HepG2 (cell line): ENCODE results near the gene PTGR1. TPM values are rescaled to one million over a fixed set of nuclear protein-coding genes. Genes with fewer than 3 reads are reported as not detected.

ENCODE experiments used
- FOXA1 ChIP-seq, 2 experiments: fragments of 450-650 bp in 1 of 2; sonication (generic) in 1 of 2; formaldehyde crosslinking in 1 of 2; IDR thresholded peaks; 2 replicates each; pipeline versions ENCODE4 v1.4.0 to v1.6.1; 2016 to 2020; ENCODE audit warnings: missing genetic modification reagents in 1 of 2
- GMEB1 ChIP-seq: sonication (generic); formaldehyde crosslinking; IDR thresholded peaks from 2 replicates; pipeline ENCODE4 v1.5.1; 2020; ENCODE audit warnings: missing genetic modification reagents, mild to moderate bottlenecking, borderline replicate concordance
- HNF4G ChIP-seq, 2 experiments: sonication (generic) in 1 of 2; formaldehyde crosslinking in 1 of 2; IDR thresholded peaks; 2 replicates each; pipeline versions ENCODE4 v1.4.0 to v1.6.1; 2011 to 2020; ENCODE audit warnings: borderline replicate concordance in 2 of 2, low read depth in 2 of 2, mild to moderate bottlenecking in 2 of 2, low read length in 1 of 2, missing genetic modification reagents in 1 of 2, moderate library complexity in 1 of 2
- HOXD1 ChIP-seq: sonication (generic); formaldehyde crosslinking; IDR thresholded peaks from 2 replicates; pipeline ENCODE4 v1.5.0; 2020; ENCODE audit warnings: missing genetic modification reagents
- KAT2B ChIP-seq: fragments of 150-350 bp; IDR thresholded peaks from 2 replicates; pipeline ENCODE4 v1.6.1; 2014; ENCODE audit warnings: low read depth, low read length, borderline replicate concordance
- PITX1 ChIP-seq: sonication (generic); formaldehyde crosslinking; IDR thresholded peaks from 2 replicates; pipeline ENCODE4 v1.5.1; 2020; ENCODE audit warnings: mild to moderate bottlenecking, missing genetic modification reagents
- RFXAP ChIP-seq: sonication (generic); formaldehyde crosslinking; IDR thresholded peaks from 2 replicates; pipeline ENCODE4 v1.4.0; 2020; ENCODE audit warnings: missing genetic modification reagents, borderline replicate concordance
- SMAD9 ChIP-seq: sonication (generic); formaldehyde crosslinking; IDR thresholded peaks from 2 replicates; pipeline ENCODE4 v1.5.1; 2020; ENCODE audit warnings: mild to moderate bottlenecking, missing genetic modification reagents
- XRCC5 ChIP-seq: fragments of 200-400 bp; formaldehyde crosslinking; optimal IDR thresholded peaks from 2 replicates; pipeline ENCODE3; 2017; ENCODE audit warnings: mild to moderate bottlenecking, low read length
- ZBTB46 ChIP-seq: sonication (generic); formaldehyde crosslinking; IDR thresholded peaks from 2 replicates; pipeline ENCODE4 v1.4.0; 2020; ENCODE audit warnings: mild to moderate bottlenecking, missing genetic modification reagents, borderline replicate concordance
- ZNF34 ChIP-seq: sonication (generic); formaldehyde crosslinking; IDR thresholded peaks from 2 replicates; pipeline ENCODE4 v1.4.0; 2020; ENCODE audit warnings: mild to moderate bottlenecking, missing genetic modification reagents, borderline replicate concordance
- ZNF441 ChIP-seq: sonication (generic); formaldehyde crosslinking; IDR thresholded peaks from 2 replicates; pipeline ENCODE4 v1.7.0; 2021; ENCODE audit warnings: missing genetic modification reagents, borderline replicate concordance
- ZNF619 ChIP-seq: sonication (generic); formaldehyde crosslinking; IDR thresholded peaks from 2 replicates; pipeline ENCODE4 v1.4.0; 2020; ENCODE audit warnings: mild to moderate bottlenecking, missing genetic modification reagents
- ZNF687 ChIP-seq: sonication (generic); formaldehyde crosslinking; IDR thresholded peaks from 2 replicates; pipeline ENCODE4 v1.5.1; 2020; ENCODE audit warnings: mild to moderate bottlenecking, missing genetic modification reagents, moderate library complexity
- ZNF788 ChIP-seq: sonication (generic); formaldehyde crosslinking; IDR thresholded peaks from 2 replicates; pipeline ENCODE4 v1.5.0; 2020; ENCODE audit warnings: mild to moderate bottlenecking, missing genetic modification reagents, borderline replicate concordance
- ZSCAN21 ChIP-seq: sonication (generic); formaldehyde crosslinking; IDR thresholded peaks from 2 replicates; pipeline ENCODE4 v1.8.0; 2022; ENCODE audit warnings: mild to moderate bottlenecking, missing genetic modification reagents, moderate library complexity, borderline replicate concordance
- polyA plus RNA-seq, 8 experiments: library from polyadenylated mRNA; depleted of rRNA in 3 of 8; stranded (reverse) in 7 of 8; unstranded in 1 of 8; fragments of >200 nt; fragmentation: Illumina TruSeq in 4 of 8; extraction: Trizol in 4 of 8; gene quantifications; 2 replicates each; pipeline versions ENCODE4 v1.2.1 to v1.2.3, GENCODE V29; 2011 to 2016; ENCODE audit warnings: low read depth in 4 of 8, missing spikeins in 1 of 8, mixed read lengths in 1 of 8; ENCODE audit not compliant: insufficient read depth in 1 of 8
- total RNA-seq, 5 experiments: library from RNA; depleted of rRNA; stranded (reverse); fragments of >200 nt; fragmentation: Illumina TruSeq; extraction: Trizol; gene quantifications; 2 replicates each; pipeline ENCODE4 v1.2.3, GENCODE V29; 2016; ENCODE audit warnings: low read depth in 1 of 5
- TF ChIP-seq, protein P1 (sequence below): fragments of 450-650 bp; IDR thresholded peaks from 2 replicates; pipeline ENCODE4 v1.6.1; 2017

PTGR1 gene
- total and polyA plus RNA-seq, 2 of the 13 experiments (the other 11 are each of a cell fraction or from before 2014, with no cell fraction given): 6.0 to 15.8 TPM

DNA sequence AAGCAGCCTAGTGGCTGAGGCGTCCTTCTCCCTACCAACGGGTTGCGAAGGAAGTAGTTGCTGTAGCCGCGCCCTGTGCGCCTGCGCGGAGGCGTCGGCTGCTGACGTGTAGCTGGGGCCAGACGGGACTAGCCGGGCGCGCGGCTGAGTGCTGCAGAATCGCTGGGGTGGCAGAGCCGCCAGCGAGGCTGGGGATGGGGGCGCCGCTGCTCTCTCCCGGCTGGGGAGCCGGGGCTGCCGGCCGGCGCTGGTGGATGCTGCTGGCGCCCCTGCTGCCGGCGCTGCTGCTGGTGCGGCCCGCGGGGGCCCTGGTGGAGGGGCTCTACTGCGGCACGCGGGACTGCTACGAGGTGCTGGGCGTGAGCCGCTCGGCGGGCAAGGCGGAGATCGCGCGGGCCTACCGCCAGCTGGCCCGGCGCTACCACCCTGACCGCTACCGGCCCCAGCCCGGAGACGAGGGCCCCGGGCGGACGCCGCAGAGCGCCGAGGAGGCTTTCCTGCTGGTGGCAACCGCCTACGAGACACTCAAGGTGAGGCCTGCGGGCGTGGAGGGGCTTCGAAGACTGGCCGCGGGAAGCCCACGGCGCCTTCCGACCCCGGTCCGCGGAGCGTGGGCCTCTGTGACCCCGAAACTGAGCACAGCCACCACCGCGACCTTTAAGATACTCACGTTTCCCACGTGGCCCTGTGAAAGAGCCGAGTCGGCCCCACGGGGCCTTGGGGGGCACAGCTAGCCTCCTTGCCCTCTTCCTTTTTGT lies 31.9 kb upstream of the PTGR1 start, which contains the start of gene DNAJC25 (continued):
- TF ChIP-seq FOXA1 (IDR thresholded peaks at IDR 0.05) (no peak), FOXA1 (CRISPR knock-in tag; IDR thresholded peaks at IDR 0.05) (no peak), SMAD9 (no peak), HNF4G (IDR thresholded peaks at IDR 0.05; ENCODE audit: borderline replicate concordance, low read depth, low read length) (no peak; the same call in 1 of the 2 replicates), HNF4G (CRISPR knock-in tag; IDR thresholded peaks at IDR 0.05; ENCODE audit: borderline replicate concordance, low read depth) (0 out of 2 replicates have a peak, but pooled peaks have one; percentile 5), ZNF619 (CRISPR knock-in tag) (0 out of 2 replicates have a peak, but pooled peaks have one; percentile 13), PITX1 (no peak), HOXD1 (CRISPR knock-in tag) (peak; percentile 18; the same call in 1 of the 2 replicates), GMEB1 (CRISPR knock-in tag) (peak; percentile 81), KAT2B (no peak), ZSCAN21 (no peak; the same call in 1 of the 2 replicates), ZNF687 (CRISPR knock-in tag) (peak; percentile 94), XRCC5 (no peak), ZBTB46 (CRISPR knock-in tag) (peak; percentile 84; the same call in 1 of the 2 replicates), ZNF788 (CRISPR knock-in tag) (no peak), ZNF441 (CRISPR knock-in tag) (peak; percentile 20; the same call in 1 of the 2 replicates), RFXAP (CRISPR knock-in tag) (peak; percentile 71; the same call in 1 of the 2 replicates), ZNF34 (CRISPR knock-in tag) (peak; percentile 64; the same call in 1 of the 2 replicates)
- TF ChIP-seq, protein P1, sequence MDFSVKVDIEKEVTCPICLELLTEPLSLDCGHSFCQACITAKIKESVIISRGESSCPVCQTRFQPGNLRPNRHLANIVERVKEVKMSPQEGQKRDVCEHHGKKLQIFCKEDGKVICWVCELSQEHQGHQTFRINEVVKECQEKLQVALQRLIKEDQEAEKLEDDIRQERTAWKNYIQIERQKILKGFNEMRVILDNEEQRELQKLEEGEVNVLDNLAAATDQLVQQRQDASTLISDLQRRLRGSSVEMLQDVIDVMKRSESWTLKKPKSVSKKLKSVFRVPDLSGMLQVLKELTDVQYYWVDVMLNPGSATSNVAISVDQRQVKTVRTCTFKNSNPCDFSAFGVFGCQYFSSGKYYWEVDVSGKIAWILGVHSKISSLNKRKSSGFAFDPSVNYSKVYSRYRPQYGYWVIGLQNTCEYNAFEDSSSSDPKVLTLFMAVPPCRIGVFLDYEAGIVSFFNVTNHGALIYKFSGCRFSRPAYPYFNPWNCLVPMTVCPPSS: no peak
